Measurements from ENCODE around the gene TTPAL. TPM values are rescaled to one million over a fixed set of nuclear protein-coding genes. Genes with fewer than 3 reads are reported as not detected.

The TTPAL gene
- total and polyA plus RNA-seq, 9 of the 15 experiments (the other 6 are each of a cell fraction or from before 2014, with no cell fraction given): 1.1 to 7.0 (median 2.6) TPM

DNA sequence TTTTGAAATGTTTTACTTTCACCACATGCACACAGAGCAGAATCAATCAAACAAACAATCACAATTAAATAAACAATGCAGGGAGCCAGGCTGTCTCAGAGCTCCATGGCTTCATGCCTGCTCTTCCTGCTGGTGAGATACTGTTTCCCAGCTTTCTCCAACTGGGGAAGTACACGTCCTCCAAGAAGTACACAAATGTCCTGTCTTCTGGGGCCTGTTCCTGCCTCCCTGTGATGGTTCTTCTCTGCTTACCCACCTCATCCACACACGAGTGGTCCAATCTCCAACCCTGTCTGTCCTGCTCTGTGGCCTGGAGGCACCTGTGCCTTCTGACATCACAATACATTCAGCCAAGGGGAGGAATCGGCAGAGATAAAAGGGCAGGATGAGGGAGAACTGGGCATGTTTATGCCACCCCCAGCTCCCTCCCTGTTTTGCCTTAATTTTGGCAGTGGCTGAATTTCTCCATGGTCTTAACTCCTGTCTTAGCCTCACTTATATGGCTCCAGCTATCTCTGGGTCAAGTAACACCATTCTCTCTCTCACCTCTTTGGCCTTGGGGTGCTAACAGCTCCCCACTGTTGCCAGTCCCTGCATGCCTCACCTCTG, 25.3 kb upstream of the TTPAL start (continued):
- no peak for TF ChIP-seq ZMIZ1 (IDR thresholded peaks at IDR 0.05; ENCODE audit: low read depth in 2 of 2, low read length in 2 of 2)
- no peak for TF ChIP-seq ERF (CRISPR knock-in tag; IDR thresholded peaks at IDR 0.05)
- no peak for TF ChIP-seq ARNT (IDR thresholded peaks at IDR 0.05)
- TF ChIP-seq HNRNPUL1 (IDR thresholded peaks at IDR 0.05; ENCODE audit: low read length): no peak

DNA sequence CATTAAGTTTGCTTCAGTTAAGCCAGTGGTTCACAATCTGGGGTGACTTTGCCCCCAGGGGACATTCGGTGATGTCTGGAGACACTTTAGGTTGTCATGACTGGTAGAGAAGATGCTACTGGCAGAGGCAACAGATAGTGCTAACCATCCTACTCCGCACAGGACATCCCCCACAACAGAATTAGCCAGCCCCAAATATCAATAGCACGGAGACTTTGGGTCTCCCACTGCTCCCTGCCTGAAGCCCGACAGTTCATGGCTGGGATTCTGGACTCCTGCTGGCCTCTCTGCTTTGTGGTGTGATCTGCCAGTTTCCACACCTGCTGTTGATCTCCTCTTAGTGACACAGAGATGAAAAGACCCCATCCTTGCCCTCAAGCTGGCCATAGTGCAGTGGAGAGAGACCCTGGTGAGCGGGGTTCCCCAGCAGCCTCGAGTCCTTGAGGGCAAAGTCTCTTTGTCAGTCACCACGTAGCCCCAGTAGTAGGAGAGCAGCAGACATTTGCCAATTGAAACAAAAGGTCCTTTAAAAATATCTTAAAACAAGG, 24.7 kb upstream of the TTPAL start:
- H3K36me3 ChIP-seq (ENCODE audit: control insufficient read depth, insufficient read depth, low read length): no peaks in the 10 kb centered on the region
- no peaks in the 10 kb centered on the region for H3K9me1 ChIP-seq (ENCODE audit: control insufficient read depth, insufficient read depth, low read length)
- no peaks in the 10 kb centered on the region; the same call in none of the 2 replicates for H4K20me1 ChIP-seq (replicated peaks; ENCODE audit: control insufficient read depth, insufficient read depth, low read length)
- no peak overlapping the region for H2AFZ ChIP-seq (ENCODE audit: low read depth, low read length)
- ChIA-PET POLR2A (no interaction called here), CTCF (ENCODE audit: low intra/inter-chr PET ratio) (interaction anchor here (0.6 kb wide), 1 partner anchor 237 kb away, joined by 3 read pairs; no protein-coding TSS in a partner anchor)
- H3K9ac ChIP-seq (ENCODE audit: insufficient read depth in 1 of 2, low read depth in 2 of 2, low read length in 2 of 2): no peak overlapping the region
- peaks cover 0 to 4% of the 10 kb centered on the region in 2 experiments; a peak in 1 of 5 replicates for H3K4me1 ChIP-seq (replicated peaks in 1 of 2; ENCODE audit: control insufficient read depth in 2 of 2, insufficient read depth in 2 of 2, low read length in 2 of 2)
- no peak overlapping the region for H3K27ac ChIP-seq (ENCODE audit: extremely low read depth, low read depth, low read length)
- in situ Hi-C loops (cut with MboI) (no loop called here), intact Hi-C loops (cut with micrococcal nuclease) (no loop called here)
- ATAC-seq (no peak), DNase-seq (ENCODE audit: extremely low read depth in 1 of 4, low spot score in 3 of 4) (no peak), FAIRE-seq (no peak)
- H3K27me3 ChIP-seq (ENCODE audit: control insufficient read depth in 2 of 2, insufficient read depth in 2 of 2, low read length in 2 of 2): peaks cover 8 to 38% of the 10 kb centered on the region in 2 experiments; a peak in 4 of 5 replicates
- no TSS peak for BruUV-seq (replicated peaks)
- WGBS (ENCODE audit: insufficient coverage, low coverage, missing lambda C conversion rate): 2% methylated on average over 7 of the region's 7 CpGs
- no peak overlapping the region for H3K4me3 ChIP-seq
- H3K79me2 ChIP-seq (ENCODE audit: control insufficient read depth, insufficient read depth, low read length): no peaks in the 10 kb centered on the region
- H3K4me2 ChIP-seq (ENCODE audit: insufficient read depth, low read length): no peak overlapping the region
- no peaks in the 10 kb centered on the region for H3K9me3 ChIP-seq (replicated peaks; ENCODE audit: control insufficient read depth, insufficient read depth, low read depth, low read length)
- TF ChIP-seq HNRNPL (IDR thresholded peaks at IDR 0.05; ENCODE audit: low read depth, low read length) (no peak), ERF (CRISPR knock-in tag; IDR thresholded peaks at IDR 0.05) (no peak), ZMIZ1 (IDR thresholded peaks at IDR 0.05; ENCODE audit: low read depth in 2 of 2, low read length in 2 of 2) (no peak), ILF3 (IDR thresholded peaks at IDR 0.05; ENCODE audit: borderline replicate concordance) (no peak), HDAC8 (tag; IDR thresholded peaks at IDR 0.05) (no peak), E2F3 (CRISPR knock-in tag; IDR thresholded peaks at IDR 0.05) (no peak)

All from K562 (cell line).